WTC11 (cell line): ENCODE data around the gene AMIGO3. TPM values are rescaled to one million over a fixed set of nuclear protein-coding genes. Genes with fewer than 3 reads are reported as not detected.

Source experiments
- ATAC-seq: fragments of 200-7000 bp; cut with Tn5 transposase; 2 replicates; pipeline ENCODE4 v1.10.0; 2021; ENCODE audit warnings: mild to moderate bottlenecking, moderate library complexity
- CTCF ChIA-PET: fragments of 300-600 bp; sonication (Branson Sonifier 250); formaldehyde crosslinking; loops from one replicate; lab custom pipeline; 2021; ENCODE audit warnings: antibody characterized with exemption; lab: Charles Lee
- POLR2A ChIA-PET: fragments of 350-600 bp; sonication (Branson Sonifier 250); formaldehyde crosslinking; loops from one replicate; lab custom pipeline; 2021; ENCODE audit warnings: antibody characterized with exemption; lab: Charles Lee
- DNase-seq: peaks from one replicate; pipeline ENCODE4 v3.0.0; 2021; ENCODE audit warnings: low spot score
- H3K27ac Mint-ChIP-seq: 2 replicates; pipeline ENCODE4 v1.8.0; 2021; ENCODE audit warnings: mixed read lengths
- H3K27me3 Mint-ChIP-seq: 2 replicates; pipeline ENCODE4 v1.8.0; 2021; ENCODE audit warnings: low read depth, mild to moderate bottlenecking, moderate library complexity, mixed read lengths
- H3K36me3 Mint-ChIP-seq: 2 replicates; pipeline ENCODE4 v1.8.0; 2021; ENCODE audit warnings: mixed read lengths
- H3K4me1 Mint-ChIP-seq: 2 replicates; pipeline ENCODE4 v1.8.0; 2022; ENCODE audit warnings: mixed read lengths
- H3K4me3 Mint-ChIP-seq: 2 replicates; pipeline ENCODE4 v1.8.0; 2021; ENCODE audit warnings: mild to moderate bottlenecking, moderate library complexity, mixed read lengths
- H3K9me3 Mint-ChIP-seq: 2 replicates; pipeline ENCODE4 v1.8.0; 2021; ENCODE audit warnings: mixed read lengths
- AR ChIP-seq: fragments of 250-450 bp; sonication (Bioruptor Pico); IDR thresholded peaks from 2 replicates; pipeline ENCODE4 v1.9.0; 2021; ENCODE audit warnings: mild to moderate bottlenecking
- ARID4B ChIP-seq: sonication (generic); formaldehyde crosslinking; IDR thresholded peaks from 2 replicates; pipeline ENCODE4 v1.8.0; 2023; ENCODE audit warnings: missing genetic modification reagents, mild to moderate bottlenecking, borderline replicate concordance
- E2F4 ChIP-seq: sonication (generic); formaldehyde crosslinking; IDR thresholded peaks from 2 replicates; pipeline ENCODE4 v1.8.1; 2022; ENCODE audit warnings: low read depth, mild to moderate bottlenecking, moderate library complexity, missing genetic modification reagents, borderline replicate concordance
- EMX1 ChIP-seq: fragments of 250-450 bp; sonication (Bioruptor Pico); IDR thresholded peaks from 2 replicates; pipeline ENCODE4 v1.8.0; 2021; ENCODE audit warnings: mild to moderate bottlenecking
- JAZF1 ChIP-seq: fragments of 250-450 bp; sonication (Bioruptor Pico); IDR thresholded peaks from 2 replicates; pipeline ENCODE4 v1.9.0; 2021; ENCODE audit warnings: moderate library complexity, mild to moderate bottlenecking, inconsistent platforms
- PRDM15 ChIP-seq: sonication (generic); formaldehyde crosslinking; IDR thresholded peaks from 2 replicates; pipeline ENCODE4 v1.8.0; 2022; ENCODE audit warnings: missing genetic modification reagents
- ZNF121 ChIP-seq: sonication (generic); formaldehyde crosslinking; IDR thresholded peaks from 2 replicates; pipeline ENCODE4 v1.8.0; 2023; ENCODE audit warnings: missing genetic modification reagents
- ZNF232 ChIP-seq: sonication (generic); formaldehyde crosslinking; IDR thresholded peaks from 2 replicates; pipeline ENCODE4 v1.8.0; 2022; ENCODE audit warnings: mild to moderate bottlenecking, missing genetic modification reagents
- total RNA-seq: library from RNA; stranded (reverse); gene quantifications from 3 replicates; pipeline ENCODE4 v1.2.3, GENCODE V29; 2021

The AMIGO3 gene
- total RNA-seq, 1 experiment from 2014 or later: 3.9 TPM

- TF ChIP-seq PRDM15 (CRISPR knock-in tag) (no peak), ZNF232 (CRISPR knock-in tag) (no peak), AR (no peak), JAZF1 (no peak)
Measured at GRCh38 chr3:49711489-49711888, 8.0 kb downstream of the AMIGO3 start (continued).

GRCh38 chr3:49709852-49710251 lies 9.6 kb downstream of the AMIGO3 start:
- no peaks in the 10 kb centered on the region for H3K27me3 Mint-ChIP-seq

GRCh38 chr3:49707113-49707480 lies 12.4 kb downstream of the AMIGO3 start:
- DNase-seq (no peak), ATAC-seq (no peak)
- H3K4me3 Mint-ChIP-seq: no peak overlapping the region
- H3K27me3 Mint-ChIP-seq: no peaks in the 10 kb centered on the region
- peaks cover 8% of the 10 kb centered on the region; the same call in 1 of the 2 replicates for H3K4me1 Mint-ChIP-seq
- H3K27ac Mint-ChIP-seq: no peak overlapping the region
- no peaks in the 10 kb centered on the region for H3K9me3 Mint-ChIP-seq
- ChIA-PET POLR2A (no interaction called here), CTCF (no interaction called here)
- H3K36me3 Mint-ChIP-seq: no peaks in the 10 kb centered on the region; the same call in 1 of the 2 replicates
- no peak for TF ChIP-seq PRDM15 (CRISPR knock-in tag)
- TF ChIP-seq E2F4 (CRISPR knock-in tag): no peak

More at GRCh38 chr3:49709852-49710251, 9.6 kb downstream of the AMIGO3 start:
- Mint-ChIP-seq H3K4me1 (no peaks in the 10 kb centered on the region), H3K27ac (no peak overlapping the region), H3K36me3 (no peaks in the 10 kb centered on the region; the same call in 1 of the 2 replicates), H3K9me3 (no peaks in the 10 kb centered on the region), H3K4me3 (no peak overlapping the region)
- POLR2A ChIA-PET: no interaction called here
- no peak for ATAC-seq
- peak; percentile 68; the same call in 1 of the 2 replicates for TF ChIP-seq ZNF121
- TF ChIP-seq EMX1 (CRISPR knock-in tag): no peak
- no peak for TF ChIP-seq ARID4B (CRISPR knock-in tag)
- CTCF ChIA-PET: no interaction called here
- no peak for DNase-seq
